Measurements from ENCODE around the gene WDFY1. TPM values are rescaled to one million over a fixed set of nuclear protein-coding genes. Genes with fewer than 3 reads are reported as not detected.

Gene WDFY1
- total RNA-seq, 1 donor from 2014 or later: 45.5 TPM

- Histone ChIP-seq H3K36me3 (peaks cover 84% of the 10 kb centered on the region), H3K4me3 (no peak overlapping the region), H3K4me1 (no peaks in the 10 kb centered on the region), H3K27ac (no peak overlapping the region), H3K27me3 (ENCODE audit: low read depth) (no peaks in the 10 kb centered on the region), H3K9me3 (no peaks in the 10 kb centered on the region)
- TF ChIP-seq, protein P1, sequence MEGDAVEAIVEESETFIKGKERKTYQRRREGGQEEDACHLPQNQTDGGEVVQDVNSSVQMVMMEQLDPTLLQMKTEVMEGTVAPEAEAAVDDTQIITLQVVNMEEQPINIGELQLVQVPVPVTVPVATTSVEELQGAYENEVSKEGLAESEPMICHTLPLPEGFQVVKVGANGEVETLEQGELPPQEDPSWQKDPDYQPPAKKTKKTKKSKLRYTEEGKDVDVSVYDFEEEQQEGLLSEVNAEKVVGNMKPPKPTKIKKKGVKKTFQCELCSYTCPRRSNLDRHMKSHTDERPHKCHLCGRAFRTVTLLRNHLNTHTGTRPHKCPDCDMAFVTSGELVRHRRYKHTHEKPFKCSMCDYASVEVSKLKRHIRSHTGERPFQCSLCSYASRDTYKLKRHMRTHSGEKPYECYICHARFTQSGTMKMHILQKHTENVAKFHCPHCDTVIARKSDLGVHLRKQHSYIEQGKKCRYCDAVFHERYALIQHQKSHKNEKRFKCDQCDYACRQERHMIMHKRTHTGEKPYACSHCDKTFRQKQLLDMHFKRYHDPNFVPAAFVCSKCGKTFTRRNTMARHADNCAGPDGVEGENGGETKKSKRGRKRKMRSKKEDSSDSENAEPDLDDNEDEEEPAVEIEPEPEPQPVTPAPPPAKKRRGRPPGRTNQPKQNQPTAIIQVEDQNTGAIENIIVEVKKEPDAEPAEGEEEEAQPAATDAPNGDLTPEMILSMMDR (IDR thresholded peaks at IDR 0.05): no peak
- no peak for ATAC-seq
- DNase-seq: no peak
- intact Hi-C loops (cut with DNase I): no loop called here
These were observed 51.1 kb downstream of the WDFY1 start for GRCh38 chr2:223894009-223894408.

- peaks cover 89% of the 10 kb centered on the region for H3K36me3 ChIP-seq
These were observed 54.4 kb downstream of the WDFY1 start for GRCh38 chr2:223890721-223891120.

GRCh38 chr2:223889229-223889628 is 55.9 kb downstream of the WDFY1 start:
- Histone ChIP-seq H3K4me3 (no peak overlapping the region), H3K4me1 (no peaks in the 10 kb centered on the region), H3K27me3 (ENCODE audit: low read depth) (no peaks in the 10 kb centered on the region), H3K27ac (no peak overlapping the region), H3K9me3 (no peaks in the 10 kb centered on the region), H3K36me3 (peaks cover 89% of the 10 kb centered on the region)
- TF ChIP-seq, protein P1 (IDR thresholded peaks at IDR 0.05): no peak
- no peak for ATAC-seq
- DNase-seq: no peak
- intact Hi-C loops (cut with DNase I): no loop called here

More at GRCh38 chr2:223890721-223891120, 54.4 kb downstream of the WDFY1 start:
- Histone ChIP-seq H3K9me3 (no peaks in the 10 kb centered on the region), H3K4me3 (no peak overlapping the region), H3K4me1 (no peaks in the 10 kb centered on the region), H3K27me3 (ENCODE audit: low read depth) (no peaks in the 10 kb centered on the region), H3K27ac (no peak overlapping the region)
- TF ChIP-seq, protein P1 (IDR thresholded peaks at IDR 0.05): no peak
- DNase-seq (no peak), ATAC-seq (no peak)
- intact Hi-C loops (cut with DNase I): no loop called here

- Histone ChIP-seq H3K36me3 (peaks cover 89% of the 10 kb centered on the region), H3K27me3 (ENCODE audit: low read depth) (no peaks in the 10 kb centered on the region), H3K4me3 (no peak overlapping the region), H3K27ac (no peak overlapping the region), H3K9me3 (no peaks in the 10 kb centered on the region), H3K4me1 (no peaks in the 10 kb centered on the region)
- TF ChIP-seq, protein P1 (IDR thresholded peaks at IDR 0.05): no peak
- ATAC-seq (no peak), DNase-seq (no peak)
- intact Hi-C loops (cut with DNase I): no loop called here
These were observed 56.9 kb downstream of the WDFY1 start for GRCh38 chr2:223888251-223888650.

DNA sequence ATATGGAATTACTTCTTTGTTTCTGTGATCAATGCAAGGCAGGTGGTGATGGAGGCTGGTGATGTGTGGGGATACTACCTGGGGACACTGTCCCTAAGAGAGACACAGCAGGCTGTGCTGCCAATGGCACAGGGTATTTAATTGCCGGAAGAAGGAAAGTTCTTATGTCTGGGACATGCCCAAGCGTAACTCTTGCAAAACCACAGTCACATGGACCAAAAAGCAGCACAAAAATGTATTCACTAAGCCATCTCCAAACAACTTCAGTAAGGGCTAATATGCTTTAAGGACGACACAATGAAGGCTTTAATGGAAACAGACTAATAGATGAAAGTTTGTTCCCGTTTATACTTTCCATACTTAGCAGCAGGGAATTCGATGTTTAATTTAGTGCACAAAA is 58.0 kb downstream of the WDFY1 start:
- Histone ChIP-seq H3K27ac (no peak overlapping the region), H3K4me3 (no peak overlapping the region), H3K36me3 (peaks cover 89% of the 10 kb centered on the region), H3K9me3 (no peaks in the 10 kb centered on the region), H3K27me3 (ENCODE audit: low read depth) (no peaks in the 10 kb centered on the region), H3K4me1 (no peaks in the 10 kb centered on the region)
- DNase-seq (no peak), ATAC-seq (peak in 1 of 2 donors; percentile 64)
- TF ChIP-seq, protein P1 (IDR thresholded peaks at IDR 0.05): no peak
- intact Hi-C loops (cut with DNase I): no loop called here

DNA sequence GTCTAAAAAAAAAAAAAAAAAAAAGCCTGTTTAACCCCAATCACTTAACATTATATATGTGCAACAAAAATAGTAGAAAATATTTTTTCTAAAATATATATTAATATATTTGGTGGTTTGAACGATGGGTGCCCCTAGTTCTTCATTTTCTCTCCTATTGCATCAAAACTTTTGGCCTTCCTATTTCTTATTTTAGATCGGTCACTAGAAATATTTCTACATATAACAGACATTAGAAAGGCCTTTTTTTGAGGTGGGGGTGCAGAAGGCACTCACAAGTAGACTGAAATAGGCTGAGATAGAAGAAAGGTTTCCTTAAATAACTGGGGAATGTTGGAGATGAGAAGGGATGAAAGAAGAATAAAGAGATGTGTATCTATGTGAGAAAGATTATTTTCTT is 58.4 kb downstream of the WDFY1 start:
- Histone ChIP-seq H3K4me3 (no peak overlapping the region), H3K27me3 (ENCODE audit: low read depth) (no peaks in the 10 kb centered on the region), H3K27ac (no peak overlapping the region), H3K36me3 (peaks cover 89% of the 10 kb centered on the region), H3K9me3 (no peaks in the 10 kb centered on the region), H3K4me1 (no peaks in the 10 kb centered on the region)
- TF ChIP-seq, protein P1 (IDR thresholded peaks at IDR 0.05): no peak
- intact Hi-C loops (cut with DNase I): no loop called here
- DNase-seq (no peak), ATAC-seq (no peak)
